Measurements from ENCODE around the gene TPBGL.

DNA sequence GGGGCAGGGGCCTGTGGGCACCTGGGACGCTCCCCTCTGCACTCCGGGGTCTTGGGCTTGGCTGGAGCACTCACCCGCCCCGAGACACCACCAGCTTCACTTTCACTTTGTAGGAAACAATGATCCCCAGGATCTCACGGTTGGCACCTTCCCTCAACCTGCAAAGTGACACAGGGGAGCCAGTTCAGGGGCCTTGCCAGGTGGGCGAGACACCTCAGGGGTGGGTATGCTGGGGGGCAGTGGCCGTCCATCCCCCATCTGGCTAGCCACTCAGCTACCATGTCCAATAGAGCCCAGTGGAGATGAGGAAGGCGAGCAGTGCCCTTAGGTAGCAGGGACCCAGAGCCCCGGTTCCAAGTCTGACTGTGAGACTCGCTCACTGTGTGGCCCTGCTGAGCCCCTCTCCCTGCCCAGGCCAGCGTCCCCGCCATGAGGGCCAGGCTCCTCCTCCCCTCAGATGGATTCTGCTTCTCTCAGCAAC is 32.3 kb downstream of the TPBGL start:
- no peak for TF ChIP-seq POLR2A (IDR thresholded peaks at IDR 0.05; ENCODE audit: low read length)
- no peak for TF ChIP-seq GATA1 (IDR thresholded peaks at IDR 0.05; ENCODE audit: low read depth, low read length)
